HL-60 (cell line): ENCODE data around the gene FHIT.

Experiments used
- SPI1 ChIP-seq: IDR thresholded peaks from 2 replicates; pipeline ENCODE4 v1.6.1; 2012; ENCODE audit warnings: low read depth, mild to moderate bottlenecking, borderline replicate concordance
- TF ChIP-seq, protein P1 (sequence below): IDR thresholded peaks from one replicate; pipeline ENCODE4 v1.5.1; 2011; ENCODE audit warnings: low read length, control low read depth, inconsistent platforms; ENCODE audit not compliant: insufficient read depth

DNA sequence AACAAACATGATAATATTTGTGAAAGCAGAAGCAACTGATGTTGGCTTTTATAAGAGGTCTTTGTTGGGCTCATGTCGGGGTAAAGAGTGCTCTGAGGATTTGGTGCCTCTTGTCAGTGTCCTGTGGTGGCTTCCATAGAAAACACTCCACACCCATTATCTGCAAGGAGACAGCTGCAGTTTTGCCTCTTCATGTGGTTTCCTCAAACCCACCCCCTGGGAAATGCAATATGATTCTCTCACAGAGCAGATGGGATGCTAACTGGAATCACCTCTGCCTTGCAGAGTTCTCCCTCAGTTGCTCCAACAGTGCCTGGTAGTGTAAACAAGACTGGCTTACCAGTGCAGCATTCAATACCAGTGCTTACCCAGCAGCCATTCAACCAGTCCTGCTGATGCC, 1430.0 kb downstream of the FHIT start:
- TF ChIP-seq, protein P1, sequence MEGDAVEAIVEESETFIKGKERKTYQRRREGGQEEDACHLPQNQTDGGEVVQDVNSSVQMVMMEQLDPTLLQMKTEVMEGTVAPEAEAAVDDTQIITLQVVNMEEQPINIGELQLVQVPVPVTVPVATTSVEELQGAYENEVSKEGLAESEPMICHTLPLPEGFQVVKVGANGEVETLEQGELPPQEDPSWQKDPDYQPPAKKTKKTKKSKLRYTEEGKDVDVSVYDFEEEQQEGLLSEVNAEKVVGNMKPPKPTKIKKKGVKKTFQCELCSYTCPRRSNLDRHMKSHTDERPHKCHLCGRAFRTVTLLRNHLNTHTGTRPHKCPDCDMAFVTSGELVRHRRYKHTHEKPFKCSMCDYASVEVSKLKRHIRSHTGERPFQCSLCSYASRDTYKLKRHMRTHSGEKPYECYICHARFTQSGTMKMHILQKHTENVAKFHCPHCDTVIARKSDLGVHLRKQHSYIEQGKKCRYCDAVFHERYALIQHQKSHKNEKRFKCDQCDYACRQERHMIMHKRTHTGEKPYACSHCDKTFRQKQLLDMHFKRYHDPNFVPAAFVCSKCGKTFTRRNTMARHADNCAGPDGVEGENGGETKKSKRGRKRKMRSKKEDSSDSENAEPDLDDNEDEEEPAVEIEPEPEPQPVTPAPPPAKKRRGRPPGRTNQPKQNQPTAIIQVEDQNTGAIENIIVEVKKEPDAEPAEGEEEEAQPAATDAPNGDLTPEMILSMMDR, result no peak
- TF ChIP-seq SPI1, result no peak
